SHP77 (cell line): ENCODE data around the gene EIF4EBP2.

Experiments
- DNase-seq, 2 experiments: peaks; one replicate each; lab custom pipeline; 2025; lab: John Stamatoyannopoulos, UW

EIF4EBP2 gene

GRCh38 chr10:70461397-70462348 lies 57.7 kb downstream of the EIF4EBP2 start:
- peak in 1 of 2 experiments; percentile 2 for DNase-seq

- no peak for DNase-seq
Measured at GRCh38 chr10:70462349-70462984, 58.5 kb downstream of the EIF4EBP2 start.

GRCh38 chr10:70465278-70465677 lies 61.3 kb downstream of the EIF4EBP2 start:
- no peak for DNase-seq

GRCh38 chr10:70465832-70466231 lies 61.9 kb downstream of the EIF4EBP2 start:
- DNase-seq = no peak

GRCh38 chr10:70466951-70467350 lies 63.0 kb downstream of the EIF4EBP2 start:
- no peak for DNase-seq

- no peak for DNase-seq
Measured at GRCh38 chr10:70472799-70473454, 69.0 kb downstream of the EIF4EBP2 start.

GRCh38 chr10:70474780-70475179 lies 70.8 kb downstream of the EIF4EBP2 start:
- DNase-seq = no peak

GRCh38 chr10:70475661-70476060 lies 71.7 kb downstream of the EIF4EBP2 start:
- no peak for DNase-seq

GRCh38 chr10:70476249-70477035 lies 72.5 kb downstream of the EIF4EBP2 start:
- no peak for DNase-seq

GRCh38 chr10:70477661-70478162 lies 73.8 kb downstream of the EIF4EBP2 start:
- no peak for DNase-seq
